ENCODE measurements around the gene TTC23. TPM values are rescaled to one million over a fixed set of nuclear protein-coding genes. Genes with fewer than 3 reads are reported as not detected.

The TTC23 gene
- total RNA-seq, 1 donor from 2014 or later = 11.4 TPM

DNA sequence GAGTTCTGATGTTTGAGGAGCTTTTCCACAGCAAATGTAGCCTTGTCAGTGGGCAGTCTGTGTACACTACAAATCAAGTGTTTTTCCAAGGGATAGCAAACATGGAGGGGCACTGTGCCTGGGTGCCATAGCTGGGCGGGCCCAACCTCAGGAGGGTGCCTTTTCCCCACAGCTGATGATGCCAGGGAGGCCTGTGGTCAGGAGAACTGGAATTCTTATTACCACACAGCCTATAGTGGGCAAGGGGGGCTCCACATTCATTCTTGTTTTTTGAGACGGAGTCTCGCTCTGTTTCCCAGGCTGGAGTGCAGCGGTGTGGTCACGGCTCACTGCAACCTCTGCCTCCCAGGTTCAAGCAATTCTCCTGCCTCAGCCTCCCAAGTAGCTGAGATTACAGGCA is 102.7 kb downstream of the TTC23 start:
- TF ChIP-seq, protein P1, sequence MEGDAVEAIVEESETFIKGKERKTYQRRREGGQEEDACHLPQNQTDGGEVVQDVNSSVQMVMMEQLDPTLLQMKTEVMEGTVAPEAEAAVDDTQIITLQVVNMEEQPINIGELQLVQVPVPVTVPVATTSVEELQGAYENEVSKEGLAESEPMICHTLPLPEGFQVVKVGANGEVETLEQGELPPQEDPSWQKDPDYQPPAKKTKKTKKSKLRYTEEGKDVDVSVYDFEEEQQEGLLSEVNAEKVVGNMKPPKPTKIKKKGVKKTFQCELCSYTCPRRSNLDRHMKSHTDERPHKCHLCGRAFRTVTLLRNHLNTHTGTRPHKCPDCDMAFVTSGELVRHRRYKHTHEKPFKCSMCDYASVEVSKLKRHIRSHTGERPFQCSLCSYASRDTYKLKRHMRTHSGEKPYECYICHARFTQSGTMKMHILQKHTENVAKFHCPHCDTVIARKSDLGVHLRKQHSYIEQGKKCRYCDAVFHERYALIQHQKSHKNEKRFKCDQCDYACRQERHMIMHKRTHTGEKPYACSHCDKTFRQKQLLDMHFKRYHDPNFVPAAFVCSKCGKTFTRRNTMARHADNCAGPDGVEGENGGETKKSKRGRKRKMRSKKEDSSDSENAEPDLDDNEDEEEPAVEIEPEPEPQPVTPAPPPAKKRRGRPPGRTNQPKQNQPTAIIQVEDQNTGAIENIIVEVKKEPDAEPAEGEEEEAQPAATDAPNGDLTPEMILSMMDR (IDR thresholded peaks at IDR 0.05; ENCODE audit: borderline replicate concordance) = no peak
- H3K4me3 ChIP-seq = no peak overlapping the region
- no peak overlapping the region for H3K27ac ChIP-seq (replicated peaks)
- no peaks in the 10 kb centered on the region for H3K27me3 ChIP-seq (ENCODE audit: low read depth)
- intact Hi-C loops (cut with micrococcal nuclease) = no loop called here
- peaks cover 45% of the 10 kb centered on the region for H3K4me1 ChIP-seq
- H3K9me3 ChIP-seq (replicated peaks) = no peaks in the 10 kb centered on the region
- H3K36me3 ChIP-seq = peaks cover 14% of the 10 kb centered on the region
- no peak for DNase-seq

DNA sequence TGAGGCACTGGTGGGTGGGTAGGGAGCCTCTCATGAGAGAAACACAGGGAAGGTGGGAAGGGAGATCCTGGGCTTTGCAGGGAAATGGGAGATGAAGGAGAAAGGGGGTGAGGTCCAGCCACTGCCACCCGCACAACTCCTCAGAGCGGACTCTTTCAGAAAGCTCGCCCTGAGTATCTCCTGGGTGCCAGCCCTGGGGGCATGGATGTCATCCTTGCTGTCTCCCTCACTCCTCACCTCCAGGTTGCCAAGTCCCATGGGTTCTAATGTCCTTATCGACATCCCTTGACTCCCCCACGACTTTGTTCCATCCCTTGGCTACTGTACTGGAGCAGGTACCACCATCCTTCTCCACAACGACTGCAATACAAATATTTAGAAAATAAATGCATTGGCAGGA is 103.6 kb downstream of the TTC23 start:
- no peaks in the 10 kb centered on the region for H3K27me3 ChIP-seq (ENCODE audit: low read depth)
- TF ChIP-seq, protein P1 (IDR thresholded peaks at IDR 0.05; ENCODE audit: borderline replicate concordance) = no peak
- H3K36me3 ChIP-seq = peaks cover 10% of the 10 kb centered on the region
- intact Hi-C loops (cut with micrococcal nuclease) = no loop called here
- H3K4me3 ChIP-seq = no peak overlapping the region
- H3K9me3 ChIP-seq (replicated peaks) = no peaks in the 10 kb centered on the region
- DNase-seq = no peak
- peaks cover 47% of the 10 kb centered on the region for H3K4me1 ChIP-seq
- no peak overlapping the region for H3K27ac ChIP-seq (replicated peaks)

DNA sequence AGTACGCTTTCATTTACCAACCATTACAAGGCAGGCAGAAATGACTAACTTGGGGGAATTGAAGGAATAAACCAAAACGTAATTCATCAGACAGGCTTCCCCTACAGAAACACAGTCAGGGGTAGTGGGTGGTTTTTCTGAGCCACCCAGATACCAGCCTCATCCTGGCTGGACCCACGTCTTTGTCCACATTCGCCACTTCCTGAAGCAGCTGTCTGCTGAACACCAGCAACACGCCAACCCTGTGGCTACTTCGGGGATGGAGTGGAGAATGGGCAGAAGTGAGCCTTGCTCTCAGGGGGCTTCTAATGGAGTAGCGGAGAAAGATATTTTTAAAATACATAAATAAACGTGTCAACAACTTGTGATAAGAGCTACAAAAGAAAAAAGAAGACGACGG is 104.4 kb downstream of the TTC23 start:
- TF ChIP-seq, protein P1 (IDR thresholded peaks at IDR 0.05; ENCODE audit: borderline replicate concordance) = no peak
- Histone ChIP-seq H3K9me3 (replicated peaks) (no peaks in the 10 kb centered on the region), H3K4me1 (peaks cover 47% of the 10 kb centered on the region), H3K27me3 (ENCODE audit: low read depth) (no peaks in the 10 kb centered on the region), H3K27ac (replicated peaks) (no peak overlapping the region), H3K4me3 (no peak overlapping the region), H3K36me3 (peaks cover 5% of the 10 kb centered on the region)
- DNase-seq = no peak
- intact Hi-C loops (cut with micrococcal nuclease) = no loop called here

DNA sequence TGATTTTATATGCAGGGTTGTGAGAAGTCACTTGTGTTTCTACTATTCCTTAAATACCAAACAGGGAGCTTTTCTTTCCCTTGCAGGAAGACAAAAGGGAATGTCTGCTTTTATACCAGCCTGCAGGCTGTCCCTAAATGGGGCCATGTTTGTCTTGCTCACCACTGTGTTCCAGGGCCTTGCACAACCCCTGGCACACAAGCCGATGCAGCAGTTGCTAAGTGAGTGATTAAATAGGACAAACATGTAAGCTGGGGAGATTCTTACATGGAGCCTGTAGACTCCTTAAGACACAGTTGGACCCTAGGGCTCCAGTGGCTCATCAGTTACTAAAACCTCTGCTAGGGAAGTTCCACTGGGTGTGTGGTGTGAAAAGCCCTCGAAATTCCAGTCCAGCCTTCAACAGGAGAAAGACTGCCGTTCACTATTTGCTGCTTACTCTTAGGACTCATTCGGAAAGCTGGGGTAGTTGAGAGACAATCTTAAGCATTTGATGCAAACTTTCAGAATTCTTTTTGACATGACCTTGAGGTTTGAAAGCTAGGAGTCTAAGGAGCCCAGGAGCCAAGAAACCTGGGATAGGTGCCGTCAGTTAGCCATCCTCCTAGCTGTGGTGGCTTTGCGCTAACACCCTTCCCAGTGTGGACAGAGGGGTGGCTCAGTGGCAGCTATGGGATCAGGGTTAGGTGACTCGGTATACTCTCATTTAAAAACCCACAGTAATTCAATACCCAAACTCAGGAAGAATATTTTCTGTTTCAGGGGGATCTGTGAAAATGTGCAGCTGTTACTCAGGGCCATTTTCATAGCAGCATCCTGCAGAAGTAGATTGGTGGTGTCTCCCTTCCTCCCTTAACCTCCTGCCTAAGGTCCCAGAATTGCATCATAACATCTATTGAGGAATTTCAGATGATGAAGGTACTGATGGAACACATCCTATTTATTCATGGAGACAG is 105.4 kb downstream of the TTC23 start:
- Histone ChIP-seq H3K4me1 (peaks cover 37% of the 10 kb centered on the region), H3K4me3 (no peak overlapping the region), H3K36me3 (peaks cover 5% of the 10 kb centered on the region), H3K9me3 (replicated peaks) (no peaks in the 10 kb centered on the region), H3K27ac (replicated peaks) (peak overlapping the region; percentile 71), H3K27me3 (ENCODE audit: low read depth) (no peaks in the 10 kb centered on the region)
- intact Hi-C loops (cut with micrococcal nuclease) = no loop called here
- TF ChIP-seq, protein P1 (IDR thresholded peaks at IDR 0.05; ENCODE audit: borderline replicate concordance) = no peak
- DNase-seq = peak; percentile 73

DNA sequence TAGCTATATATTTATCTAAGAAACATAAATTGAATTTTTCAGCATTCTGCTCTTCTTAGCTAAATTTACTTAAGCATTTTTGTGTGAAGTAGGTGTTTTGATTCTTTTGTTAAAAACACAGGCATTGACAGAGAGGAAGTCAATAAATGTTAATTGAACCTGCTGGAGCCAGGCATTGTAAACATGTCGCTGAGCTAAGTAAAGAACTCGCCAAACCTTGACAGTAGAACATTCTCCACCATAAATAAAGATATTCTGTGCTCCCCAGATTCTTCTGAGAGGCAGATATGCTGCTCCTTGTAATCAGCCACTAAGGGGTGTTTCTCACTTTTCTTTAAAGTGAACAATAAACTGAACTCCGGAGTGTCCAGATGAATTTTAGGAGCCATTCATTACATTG is 106.1 kb downstream of the TTC23 start:
- intact Hi-C loops (cut with micrococcal nuclease) = no loop called here
- peaks cover 37% of the 10 kb centered on the region for H3K4me1 ChIP-seq
- DNase-seq = no peak

More for the DNA sequence above, 106.1 kb downstream of the TTC23 start:
- peak overlapping the region; percentile 71 for H3K27ac ChIP-seq (replicated peaks)
- no peak overlapping the region for H3K4me3 ChIP-seq
- TF ChIP-seq, protein P1 (IDR thresholded peaks at IDR 0.05; ENCODE audit: borderline replicate concordance) = no peak
- no peaks in the 10 kb centered on the region for H3K27me3 ChIP-seq (ENCODE audit: low read depth)
- peaks cover 5% of the 10 kb centered on the region for H3K36me3 ChIP-seq
- H3K9me3 ChIP-seq (replicated peaks) = no peaks in the 10 kb centered on the region

Measured in left ventricle myocardium inferior (tissue), 1 donor.